GM23338 (cell line): Measurements from ENCODE around the gene GALNT9.

Experiments
- CREB1 ChIP-seq: fragments of 250-450 bp; sonication (Bioruptor Pico); IDR thresholded peaks from 2 replicates; pipeline ENCODE4 v1.5.0; 2020; ENCODE audit warnings: low read depth, mild to moderate bottlenecking, moderate library complexity
- CTCF ChIP-seq, 2 experiments: fragments of 200-600 bp in 1 of 2; sonication (generic) in 1 of 2; conservative IDR thresholded peaks; 2 replicates each; pipeline versions ENCODE4 v1.5.1 to v1.6.1; 2016 to 2017; ENCODE audit warnings: antibody characterized with exemption in 2 of 2, low read depth in 2 of 2, mild to moderate bottlenecking in 2 of 2, moderate library complexity in 1 of 2
- EZH2 ChIP-seq: fragments of 200-600 bp; sonication (generic); IDR thresholded peaks from one replicate; pipeline ENCODE4 v1.8.0; 2017; ENCODE audit warnings: antibody characterized with exemption, mild to moderate bottlenecking, low read depth; ENCODE audit not compliant: unreplicated experiment
- EZH2phosphoT487 ChIP-seq: fragments of 200-600 bp; sonication (generic); IDR thresholded peaks from one replicate; pipeline ENCODE4 v1.8.1; 2018; ENCODE audit warnings: antibody characterized with exemption; ENCODE audit not compliant: unreplicated experiment
- JUNB ChIP-seq: IDR thresholded peaks from one replicate; pipeline ENCODE4 v1.6.1; 2016; ENCODE audit warnings: antibody characterized with exemption; ENCODE audit not compliant: unreplicated experiment
- POLR2AphosphoS5 ChIP-seq: IDR thresholded peaks from 2 replicates; pipeline ENCODE4 v1.6.1; 2016; ENCODE audit warnings: antibody characterized with exemption, low read depth
- REST ChIP-seq: IDR thresholded peaks from one replicate; pipeline ENCODE4 v1.6.1; 2018; ENCODE audit warnings: antibody characterized with exemption; ENCODE audit not compliant: unreplicated experiment
- ZNF462 ChIP-seq: fragments of 250-450 bp; sonication (Bioruptor Pico); IDR thresholded peaks from 2 replicates; pipeline ENCODE4 v1.5.0; 2020; ENCODE audit warnings: mild to moderate bottlenecking, moderate library complexity

- TF ChIP-seq POLR2AphosphoS5 (no peak), EZH2 (no peak), CTCF (conservative IDR thresholded peaks at IDR 0.05; ENCODE audit: low read depth in 2 of 2) (no peak), CREB1 (CRISPR knock-in tag) (no peak), REST (no peak), EZH2phosphoT487 (no peak), JUNB (no peak), ZNF462 (CRISPR knock-in tag) (no peak)
Measured at GRCh38 chr12:132156573-132157325, 172.6 kb downstream of the GALNT9 start.
